ENCODE results near the gene FKBP6.
"Not testable (repeated sequence)": the region's sequence is repeated elsewhere in the genome, so short reads cannot be mapped to it uniquely, and the experiment has no call there.

FKBP6 gene

DNA sequence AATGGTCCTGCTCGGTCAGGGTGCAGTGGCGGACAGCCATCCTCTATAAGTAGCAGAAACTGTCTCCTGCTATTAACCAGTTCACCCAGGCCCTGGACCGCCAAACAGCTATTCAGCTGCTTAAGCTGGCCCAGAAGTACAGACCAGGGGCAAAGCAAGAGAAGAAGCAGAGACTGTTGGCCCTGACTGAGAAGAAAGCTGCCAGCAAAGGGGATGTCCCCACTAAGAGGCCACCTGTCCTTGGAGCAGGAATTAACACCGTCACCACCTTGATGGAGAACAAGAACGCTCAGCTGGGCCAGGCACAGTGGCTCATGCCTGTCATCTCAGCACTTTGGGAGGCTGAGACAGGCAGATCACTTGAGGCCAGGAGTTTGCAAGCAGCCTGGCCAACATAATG is 13.7 kb upstream of the FKBP6 start:
- no peak overlapping the region for H3K9ac ChIP-seq (ENCODE audit: low read length)
- H3K4me1 ChIP-seq (ENCODE audit: low read length), result peaks cover 2% of the 10 kb centered on the region; the same call in 1 of the 2 replicates
- no peak overlapping the region for H2AFZ ChIP-seq (ENCODE audit: low read depth, low read length)
- H3K79me2 ChIP-seq (ENCODE audit: low read length), result no peaks in the 10 kb centered on the region
- H3K9me3 ChIP-seq (ENCODE audit: insufficient read depth, low read length), result no peaks in the 10 kb centered on the region
- no peak overlapping the region for H3K4me2 ChIP-seq (ENCODE audit: low read length)
- no peaks in the 10 kb centered on the region for H4K20me1 ChIP-seq (ENCODE audit: insufficient read depth, low read length)
- TF ChIP-seq EZH2phosphoT487 (IDR thresholded peaks at IDR 0.05; ENCODE audit: low read depth), result no peak
- TF ChIP-seq, protein P1, sequence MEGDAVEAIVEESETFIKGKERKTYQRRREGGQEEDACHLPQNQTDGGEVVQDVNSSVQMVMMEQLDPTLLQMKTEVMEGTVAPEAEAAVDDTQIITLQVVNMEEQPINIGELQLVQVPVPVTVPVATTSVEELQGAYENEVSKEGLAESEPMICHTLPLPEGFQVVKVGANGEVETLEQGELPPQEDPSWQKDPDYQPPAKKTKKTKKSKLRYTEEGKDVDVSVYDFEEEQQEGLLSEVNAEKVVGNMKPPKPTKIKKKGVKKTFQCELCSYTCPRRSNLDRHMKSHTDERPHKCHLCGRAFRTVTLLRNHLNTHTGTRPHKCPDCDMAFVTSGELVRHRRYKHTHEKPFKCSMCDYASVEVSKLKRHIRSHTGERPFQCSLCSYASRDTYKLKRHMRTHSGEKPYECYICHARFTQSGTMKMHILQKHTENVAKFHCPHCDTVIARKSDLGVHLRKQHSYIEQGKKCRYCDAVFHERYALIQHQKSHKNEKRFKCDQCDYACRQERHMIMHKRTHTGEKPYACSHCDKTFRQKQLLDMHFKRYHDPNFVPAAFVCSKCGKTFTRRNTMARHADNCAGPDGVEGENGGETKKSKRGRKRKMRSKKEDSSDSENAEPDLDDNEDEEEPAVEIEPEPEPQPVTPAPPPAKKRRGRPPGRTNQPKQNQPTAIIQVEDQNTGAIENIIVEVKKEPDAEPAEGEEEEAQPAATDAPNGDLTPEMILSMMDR (IDR thresholded peaks at IDR 0.05; ENCODE audit: low read depth, low read length), result no peak
- H3K36me3 ChIP-seq (replicated peaks; ENCODE audit: low read depth, low read length), result no peaks in the 10 kb centered on the region
- H3K27ac ChIP-seq (ENCODE audit: low read length), result no peak overlapping the region
- H3K4me3 ChIP-seq (ENCODE audit: low read length), result no peak overlapping the region
- H3K27me3 ChIP-seq (ENCODE audit: low read depth, low read length), result no peaks in the 10 kb centered on the region

DNA sequence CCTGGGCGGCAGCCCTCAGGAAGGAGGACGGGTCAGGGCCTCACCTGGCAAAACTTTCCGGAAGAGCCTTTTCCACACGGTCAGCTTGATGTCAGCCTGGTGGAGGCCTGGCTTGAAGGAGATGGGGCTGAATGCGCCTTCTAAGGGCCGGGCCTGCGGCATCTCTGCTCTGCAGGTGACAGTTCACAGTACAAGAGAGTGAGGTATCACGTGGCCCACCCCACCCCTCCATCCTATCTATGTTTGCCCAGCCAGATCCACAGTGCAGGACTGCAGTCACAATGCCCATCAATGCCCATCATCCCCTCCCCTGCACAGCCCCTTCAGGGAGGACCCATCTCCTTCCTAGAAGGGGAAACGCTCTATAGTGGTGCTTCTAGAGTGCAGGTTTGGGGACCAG is 11.4 kb upstream of the FKBP6 start:
- Histone ChIP-seq H3K9me3 (ENCODE audit: insufficient read depth, low read length) (no peaks in the 10 kb centered on the region), H3K4me1 (ENCODE audit: low read length) (no peaks in the 10 kb centered on the region), H2AFZ (ENCODE audit: low read depth, low read length) (no peak overlapping the region), H3K36me3 (replicated peaks; ENCODE audit: low read depth, low read length) (no peaks in the 10 kb centered on the region), H3K27me3 (ENCODE audit: low read depth, low read length) (no peaks in the 10 kb centered on the region), H3K4me2 (ENCODE audit: low read length) (no peak overlapping the region), H3K4me3 (ENCODE audit: low read length) (no peak overlapping the region), H3K9ac (ENCODE audit: low read length) (no peak overlapping the region), H3K79me2 (ENCODE audit: low read length) (no peaks in the 10 kb centered on the region), H3K27ac (ENCODE audit: low read length) (no peak overlapping the region), H4K20me1 (ENCODE audit: insufficient read depth, low read length) (no peaks in the 10 kb centered on the region)
- no peak for TF ChIP-seq EZH2phosphoT487 (IDR thresholded peaks at IDR 0.05; ENCODE audit: low read depth)
- TF ChIP-seq, protein P1 (IDR thresholded peaks at IDR 0.05; ENCODE audit: low read depth, low read length), result no peak

DNA sequence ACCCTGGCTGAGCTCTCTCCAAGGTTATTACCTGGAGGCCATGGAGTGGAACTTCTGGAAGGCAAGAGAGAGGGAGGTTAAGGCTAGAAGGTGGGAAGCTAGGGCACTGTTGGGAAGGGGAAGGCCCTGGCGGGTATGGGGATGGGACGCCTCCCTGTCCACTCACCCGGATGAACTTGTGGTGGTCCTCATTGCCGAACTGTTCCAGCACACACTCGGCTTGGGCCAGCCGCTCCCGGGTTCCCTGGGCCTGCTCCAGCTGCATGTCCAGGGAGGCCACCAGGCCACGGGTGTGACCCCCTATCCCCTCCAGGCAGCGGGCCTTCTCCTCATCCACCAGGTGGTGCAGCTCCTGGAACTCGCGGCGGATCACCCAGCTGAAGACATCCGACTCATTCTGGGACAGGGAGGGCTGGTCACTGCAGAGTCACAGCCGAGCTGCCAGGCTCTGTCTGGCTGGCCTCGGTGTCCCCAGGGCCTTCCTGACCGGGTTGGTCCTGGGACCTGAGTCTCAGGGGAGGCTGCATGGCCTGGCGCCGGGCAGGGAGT is 9.2 kb upstream of the FKBP6 start:
- H3K9ac ChIP-seq (ENCODE audit: low read length); H3K4me2 ChIP-seq (ENCODE audit: low read length); H3K79me2 ChIP-seq (ENCODE audit: low read length); H3K9me3 ChIP-seq (ENCODE audit: insufficient read depth, low read length); H3K4me1 ChIP-seq (ENCODE audit: low read length); H3K4me3 ChIP-seq (ENCODE audit: low read length); H2AFZ ChIP-seq (ENCODE audit: low read depth, low read length); H3K36me3 ChIP-seq (replicated peaks; ENCODE audit: low read depth, low read length); H3K27ac ChIP-seq (ENCODE audit: low read length); H4K20me1 ChIP-seq (ENCODE audit: insufficient read depth, low read length); H3K27me3 ChIP-seq (ENCODE audit: low read depth, low read length): not testable (repeated sequence)

DNA sequence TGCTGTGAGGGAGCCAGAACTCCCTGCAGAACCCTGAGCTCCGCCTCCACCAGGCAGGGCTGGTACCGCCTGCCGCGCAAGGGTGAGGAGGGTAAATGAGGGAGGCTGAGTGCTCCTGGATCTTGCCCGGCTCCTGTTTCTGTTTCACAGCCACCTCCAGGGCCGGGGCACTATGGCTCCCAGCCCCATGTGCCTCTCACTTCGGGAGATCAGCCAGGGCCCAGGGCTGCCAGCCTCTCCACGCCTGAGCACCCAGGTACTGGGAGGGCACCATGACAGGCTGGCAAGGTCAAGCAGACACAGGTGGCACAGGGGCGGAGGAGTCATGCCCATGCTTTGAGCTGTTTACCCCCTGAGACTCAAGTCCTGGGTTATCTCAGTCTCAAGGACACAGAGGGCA is 8.4 kb upstream of the FKBP6 start:
- not testable (repeated sequence) for H3K9me3 ChIP-seq (ENCODE audit: insufficient read depth, low read length); H3K27ac ChIP-seq (ENCODE audit: low read length); H2AFZ ChIP-seq (ENCODE audit: low read depth, low read length); H3K4me1 ChIP-seq (ENCODE audit: low read length); H3K4me2 ChIP-seq (ENCODE audit: low read length); H3K4me3 ChIP-seq (ENCODE audit: low read length); H3K27me3 ChIP-seq (ENCODE audit: low read depth, low read length); H4K20me1 ChIP-seq (ENCODE audit: insufficient read depth, low read length); H3K79me2 ChIP-seq (ENCODE audit: low read length); H3K9ac ChIP-seq (ENCODE audit: low read length); H3K36me3 ChIP-seq (replicated peaks; ENCODE audit: low read depth, low read length)

DNA sequence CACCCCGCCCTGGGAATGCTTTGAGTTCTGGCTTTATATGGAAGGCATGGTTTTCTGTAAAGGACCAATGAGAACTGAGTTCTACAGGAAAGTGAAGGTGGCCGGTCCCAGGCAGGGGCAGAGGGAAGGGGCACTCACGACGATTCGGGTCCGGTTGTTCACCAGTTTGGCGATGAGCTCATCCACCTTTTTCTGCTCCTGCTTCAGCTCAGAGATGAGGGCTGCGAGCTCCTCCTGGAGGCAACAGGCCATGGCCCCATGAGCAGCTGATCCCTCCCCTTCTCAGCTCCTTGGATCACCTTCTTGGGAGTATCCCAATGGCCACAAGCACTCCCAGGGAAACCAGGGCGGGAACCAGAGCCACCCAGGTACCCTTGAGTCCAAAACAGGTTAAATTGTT is 8.0 kb upstream of the FKBP6 start:
- not testable (repeated sequence) for H3K79me2 ChIP-seq (ENCODE audit: low read length); H4K20me1 ChIP-seq (ENCODE audit: insufficient read depth, low read length); H3K27ac ChIP-seq (ENCODE audit: low read length); H3K36me3 ChIP-seq (replicated peaks; ENCODE audit: low read depth, low read length); H3K4me1 ChIP-seq (ENCODE audit: low read length); H3K9me3 ChIP-seq (ENCODE audit: insufficient read depth, low read length); H3K4me2 ChIP-seq (ENCODE audit: low read length); H3K9ac ChIP-seq (ENCODE audit: low read length); H3K27me3 ChIP-seq (ENCODE audit: low read depth, low read length); H2AFZ ChIP-seq (ENCODE audit: low read depth, low read length); H3K4me3 ChIP-seq (ENCODE audit: low read length)

DNA sequence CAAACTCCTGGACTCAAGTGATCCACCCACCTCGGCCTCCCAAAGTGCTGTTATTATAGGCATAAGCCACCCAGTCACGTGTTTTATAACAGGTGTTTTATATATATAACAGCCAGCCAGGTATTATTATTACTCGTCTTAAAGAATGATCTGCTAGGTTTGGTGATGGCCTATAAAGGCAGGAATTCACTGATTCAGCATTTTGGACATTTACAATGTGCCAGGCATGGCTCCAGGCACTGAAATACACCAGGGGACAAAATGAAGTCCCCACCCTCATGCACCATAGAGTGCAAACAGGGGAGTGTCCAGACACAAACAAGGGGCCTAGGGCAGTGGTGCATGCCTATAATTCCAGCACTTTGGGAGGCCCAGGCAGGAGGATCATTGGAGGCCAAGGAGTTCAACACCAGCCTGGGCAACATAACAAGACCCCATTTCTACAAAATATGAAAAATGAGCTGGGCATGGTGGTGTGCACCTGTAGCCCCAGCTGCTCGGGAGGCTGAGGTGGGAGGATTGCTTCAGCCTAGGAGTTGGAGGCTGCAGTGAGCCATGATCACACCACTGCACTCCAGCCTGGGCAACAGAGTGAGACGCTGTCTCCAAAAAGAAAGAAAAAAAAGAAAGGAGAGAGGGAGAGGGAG is 4.4 kb upstream of the FKBP6 start:
- not testable (repeated sequence) for H3K36me3 ChIP-seq (replicated peaks; ENCODE audit: low read depth, low read length); H3K27me3 ChIP-seq (ENCODE audit: low read depth, low read length); H3K79me2 ChIP-seq (ENCODE audit: low read length); H4K20me1 ChIP-seq (ENCODE audit: insufficient read depth, low read length); H3K27ac ChIP-seq (ENCODE audit: low read length); H3K9me3 ChIP-seq (ENCODE audit: insufficient read depth, low read length); H3K4me1 ChIP-seq (ENCODE audit: low read length)
- peak overlapping the region; percentile 76 for H3K4me3 ChIP-seq (ENCODE audit: low read length)
- peak overlapping the region; percentile 92 for H2AFZ ChIP-seq (ENCODE audit: low read depth, low read length)
- peak overlapping the region; percentile 96 for H3K4me2 ChIP-seq (ENCODE audit: low read length)
- peak overlapping the region; percentile 19; the same call in 1 of the 2 replicates for H3K9ac ChIP-seq (ENCODE audit: low read length)
